ENCODE data around the gene INPP5K. TPM values are rescaled to one million over a fixed set of nuclear protein-coding genes. Genes with fewer than 3 reads are reported as not detected.

The INPP5K gene
- total and polyA plus RNA-seq, 10 of the 15 experiments (the other 5 are each of a cell fraction or from before 2014, with no cell fraction given), result 0.58 to 41.2 (median 23.3) TPM

GRCh38 chr17:1455797-1456599 lies 60.4 kb downstream of the INPP5K start, which contains the start of gene CRK (continued):
- TF ChIP-seq EGR1 (IDR thresholded peaks at IDR 0.05; ENCODE audit: borderline replicate concordance in 1 of 2, low read depth in 2 of 2, low read length in 2 of 2) (peak in 1 of 2 experiments; percentile 82; a peak in 1 of 3 replicates), NR2C1 (IDR thresholded peaks at IDR 0.05) (peak; percentile 84), MAX (IDR thresholded peaks at IDR 0.05; ENCODE audit: low read depth, low read length) (peak; percentile 61; the same call in 1 of the 2 replicates), ZNF274 (IDR thresholded peaks at IDR 0.05; ENCODE audit: insufficient read depth, insufficient read length) (no peak), BHLHE40 (IDR thresholded peaks at IDR 0.05; ENCODE audit: borderline replicate concordance in 1 of 2, low read depth in 2 of 2, low read length in 1 of 2) (peak in 1 of 2 experiments; percentile 74; a peak in 2 of 4 replicates), POLR2A (IDR thresholded peaks at IDR 0.05; ENCODE audit: low read depth, low read length) (peak; percentile 85), ZNF217 (IDR thresholded peaks at IDR 0.05) (no peak), NRF1 (conservative IDR thresholded peaks at IDR 0.05; ENCODE audit: low read depth, low read length) (peak; percentile 75), TCF12 (IDR thresholded peaks at IDR 0.05; ENCODE audit: low read depth, low read length) (no peak), ZBTB33 (IDR thresholded peaks at IDR 0.05) (no peak), PAX5 (IDR thresholded peaks at IDR 0.05; ENCODE audit: borderline replicate concordance, low read depth, low read length) (no peak), DPF2 (IDR thresholded peaks at IDR 0.05) (peak; percentile 77; the same call in 1 of the 2 replicates), NFYA (IDR thresholded peaks at IDR 0.05; ENCODE audit: borderline replicate concordance, low read depth, low read length) (no peak), REST (IDR thresholded peaks at IDR 0.05; ENCODE audit: low read depth, low read length) (0 out of 2 replicates have a peak, but pooled peaks have one; percentile 7), LARP7 (IDR thresholded peaks at IDR 0.05) (no peak; the same call in 1 of the 2 replicates), RAD51 (IDR thresholded peaks at IDR 0.05) (no peak), NR2F1 (conservative IDR thresholded peaks at IDR 0.05) (peak; percentile 51; the same call in 1 of the 2 replicates), MTA2 (IDR thresholded peaks at IDR 0.05; ENCODE audit: low read depth) (no peak), CBFB (IDR thresholded peaks at IDR 0.05; ENCODE audit: low read depth) (no peak), JUNB (IDR thresholded peaks at IDR 0.05) (no peak), YY1 (IDR thresholded peaks at IDR 0.05; ENCODE audit: low read depth, low read length) (peak; percentile 99), STAT1 (conservative IDR thresholded peaks at IDR 0.05) (peak; percentile 51; the same call in 1 of the 2 replicates)
- TF ChIP-seq, protein P1, sequence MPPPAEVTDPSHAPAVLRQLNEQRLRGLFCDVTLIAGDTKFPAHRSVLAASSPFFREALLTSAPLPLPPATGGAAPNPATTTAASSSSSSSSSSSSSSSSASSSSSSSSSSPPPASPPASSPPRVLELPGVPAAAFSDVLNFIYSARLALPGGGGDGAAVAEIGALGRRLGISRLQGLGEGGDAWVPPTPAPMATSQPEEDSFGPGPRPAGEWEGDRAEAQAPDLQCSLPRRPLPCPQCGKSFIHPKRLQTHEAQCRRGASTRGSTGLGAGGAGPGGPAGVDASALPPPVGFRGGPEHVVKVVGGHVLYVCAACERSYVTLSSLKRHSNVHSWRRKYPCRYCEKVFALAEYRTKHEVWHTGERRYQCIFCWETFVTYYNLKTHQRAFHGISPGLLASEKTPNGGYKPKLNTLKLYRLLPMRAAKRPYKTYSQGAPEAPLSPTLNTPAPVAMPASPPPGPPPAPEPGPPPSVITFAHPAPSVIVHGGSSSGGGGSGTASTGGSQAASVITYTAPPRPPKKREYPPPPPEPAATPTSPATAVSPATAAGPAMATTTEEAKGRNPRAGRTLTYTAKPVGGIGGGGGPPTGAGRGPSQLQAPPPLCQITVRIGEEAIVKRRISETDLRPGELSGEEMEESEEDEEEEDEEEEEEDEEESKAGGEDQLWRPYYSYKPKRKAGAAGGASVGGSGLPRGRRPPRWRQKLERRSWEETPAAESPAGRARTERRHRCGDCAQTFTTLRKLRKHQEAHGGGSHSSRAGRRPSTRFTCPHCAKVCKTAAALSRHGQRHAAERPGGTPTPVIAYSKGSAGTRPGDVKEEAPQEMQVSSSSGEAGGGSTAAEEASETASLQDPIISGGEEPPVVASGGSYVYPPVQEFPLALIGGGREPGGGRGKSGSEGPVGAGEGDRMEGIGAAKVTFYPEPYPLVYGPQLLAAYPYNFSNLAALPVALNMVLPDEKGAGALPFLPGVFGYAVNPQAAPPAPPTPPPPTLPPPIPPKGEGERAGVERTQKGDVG (CRISPR knock-in tag; IDR thresholded peaks at IDR 0.05), result no peak
